GM19351 (cell line): ENCODE data around the gene KDM3B.
"Not testable (repeated sequence)": the region's sequence is repeated elsewhere in the genome, so short reads cannot be mapped to it uniquely, and the experiment has no call there.

Experiments used
- ATAC-seq: cut with Tn5 transposase; IDR thresholded peaks from one replicate; pipeline ENCODE4 v1.9.1; 2021; ENCODE audit warnings: mild to moderate bottlenecking, moderate library complexity; ENCODE audit not compliant: unreplicated experiment

KDM3B gene

GRCh38 chr5:138352071-138352721 is at the start of gene KDM3B:
Gene KDM3B (plus strand): TSS chr5:138352685. CDS start chr5:138352796, 111 bp downstream.
- ATAC-seq: peak; percentile 58

DNA sequence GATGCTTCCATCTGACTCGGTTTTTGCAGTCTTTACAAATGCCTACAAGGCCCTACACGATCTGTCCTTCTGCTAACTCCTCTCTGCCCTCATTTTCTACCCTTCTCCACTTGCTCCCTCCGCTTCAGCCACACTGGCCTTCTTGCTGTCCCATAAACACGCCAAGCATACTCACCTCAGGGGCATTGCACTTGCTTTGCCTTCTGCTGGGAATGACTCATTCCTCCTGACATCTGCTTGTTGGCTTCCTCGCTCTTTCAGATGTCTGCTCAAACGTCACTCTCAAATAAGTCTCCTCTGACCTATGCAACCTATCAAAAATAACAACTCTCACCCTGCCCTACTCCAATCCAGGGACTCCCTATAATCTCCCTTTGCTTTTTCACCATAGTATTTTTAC is 49.1 kb upstream of the KDM3B start:
- ATAC-seq: no peak

DNA sequence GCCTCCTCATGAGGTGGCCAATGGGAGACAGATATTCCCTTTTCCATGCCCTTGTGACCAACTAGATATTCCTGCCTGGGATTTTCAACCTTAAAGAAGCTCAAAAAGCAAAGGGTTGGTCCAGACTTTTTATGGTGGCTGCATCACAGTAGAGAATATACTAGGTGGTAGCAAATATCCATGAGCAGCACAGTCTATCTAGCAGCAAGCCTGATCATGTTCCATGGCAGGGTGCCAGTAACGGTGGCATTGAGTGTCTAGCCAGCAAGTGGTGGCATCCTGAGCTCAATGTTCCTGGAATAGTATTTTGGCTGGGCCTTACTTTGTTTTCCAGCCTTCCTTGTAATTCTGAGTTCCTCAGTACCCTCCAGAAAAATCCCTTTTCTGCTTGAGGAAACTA is 46.7 kb upstream of the KDM3B start:
- ATAC-seq: no peak

DNA sequence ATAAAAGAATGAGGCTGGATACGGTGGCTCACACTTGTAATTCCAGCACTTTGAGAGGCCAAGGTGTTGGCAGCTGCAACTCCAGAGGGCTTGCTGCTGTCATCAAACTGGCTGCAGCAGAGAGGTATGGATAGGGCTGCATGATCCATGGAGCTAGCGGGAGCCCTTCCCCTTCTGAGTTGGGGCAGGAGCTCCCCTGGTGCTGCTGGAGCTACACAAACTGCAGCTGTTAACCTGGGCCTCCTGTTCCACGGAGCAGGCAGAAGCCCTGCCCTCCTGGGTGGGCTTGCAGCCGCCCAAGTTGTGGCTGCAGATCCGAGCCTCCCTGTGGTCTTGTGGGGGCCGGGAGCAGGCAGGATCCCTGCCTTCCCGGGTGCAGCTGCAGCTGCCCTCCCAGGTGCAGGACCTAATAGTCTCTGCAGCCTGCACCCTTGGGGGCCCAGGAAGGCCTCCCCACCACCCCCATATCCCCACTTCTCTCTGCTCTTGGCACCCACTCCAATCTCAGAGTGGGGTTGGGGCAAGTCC is 36.7 kb upstream of the KDM3B start:
- ATAC-seq: no peak

GRCh38 chr5:138316355-138316754 is 36.1 kb upstream of the KDM3B start:
- no peak for ATAC-seq

DNA sequence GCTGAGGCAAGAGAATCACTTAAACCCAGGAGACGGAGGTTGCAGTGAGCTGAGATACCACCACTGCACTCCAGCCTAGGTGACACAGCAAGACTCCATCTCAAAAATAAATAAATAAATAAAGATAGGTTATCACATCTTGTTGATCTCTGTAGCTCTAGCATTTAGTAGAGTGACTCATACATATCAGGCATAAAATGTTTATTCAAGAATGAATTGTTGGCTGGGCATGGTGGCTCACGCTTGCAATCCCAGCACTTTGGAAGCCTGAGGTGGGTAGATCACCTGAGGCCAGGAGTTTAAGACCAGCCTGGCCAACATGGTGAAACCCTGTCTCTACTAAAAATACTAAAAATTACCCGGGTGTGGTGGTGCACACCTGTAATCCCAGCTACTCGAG is 34.3 kb upstream of the KDM3B start:
- not testable (repeated sequence) for ATAC-seq

- ATAC-seq: peak; percentile 1
These were observed 21.6 kb upstream of the KDM3B start for GRCh38 chr5:138330813-138331448.

DNA sequence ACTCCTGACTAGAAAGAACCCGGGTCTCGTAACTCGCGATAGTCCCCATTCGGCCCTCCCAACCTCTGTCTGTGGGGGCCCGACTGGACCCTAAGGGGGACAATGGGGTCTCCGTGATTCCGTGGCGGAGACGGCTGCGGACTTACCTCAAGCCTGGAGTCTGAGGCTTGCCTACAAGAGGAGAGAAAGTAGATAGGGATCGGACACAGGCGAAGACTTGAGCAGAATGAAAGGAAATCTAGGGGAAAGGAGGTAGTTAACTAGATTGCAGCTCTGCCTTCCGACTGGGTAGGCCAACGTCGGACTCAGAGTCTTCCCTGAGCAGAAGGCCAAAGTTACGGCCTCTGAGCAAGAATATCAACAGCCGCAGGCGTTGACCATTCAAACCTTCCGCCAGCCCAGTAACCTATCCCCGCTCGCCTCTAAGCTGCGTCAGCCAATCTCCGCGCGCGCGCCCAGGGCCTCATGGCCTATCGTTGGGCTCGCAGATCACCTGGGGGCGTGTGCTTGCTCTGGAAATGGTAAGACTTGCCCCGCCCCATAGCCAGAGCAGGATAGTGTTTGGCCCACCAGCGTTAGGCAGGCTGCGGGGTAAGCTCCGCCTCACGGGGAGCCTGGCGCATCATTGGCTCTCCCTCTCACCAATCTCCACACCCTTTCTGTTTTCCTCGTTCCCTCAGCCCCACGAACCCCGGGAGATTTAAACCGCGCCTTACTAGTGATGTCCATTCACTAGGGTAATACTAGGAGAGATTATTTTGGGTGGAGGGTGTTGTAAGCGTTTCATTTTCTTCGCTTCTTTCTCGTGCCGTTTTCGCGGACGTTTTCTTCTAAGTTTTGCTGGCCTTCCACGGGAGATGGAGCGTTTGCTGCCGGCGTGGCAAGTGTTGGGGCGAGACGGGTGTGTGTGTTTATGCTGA is 20.8 kb upstream of the KDM3B start, which contains the start of gene CDC25C:
Gene CDC25C (minus strand): TSS at position 356 of the 920 bp plus-strand sequence. CDS start 624 bp downstream, outside the sequence.
- peak; percentile 99 for ATAC-seq

GRCh38 chr5:138334867-138335447 is 17.5 kb upstream of the KDM3B start:
- ATAC-seq: no peak

DNA sequence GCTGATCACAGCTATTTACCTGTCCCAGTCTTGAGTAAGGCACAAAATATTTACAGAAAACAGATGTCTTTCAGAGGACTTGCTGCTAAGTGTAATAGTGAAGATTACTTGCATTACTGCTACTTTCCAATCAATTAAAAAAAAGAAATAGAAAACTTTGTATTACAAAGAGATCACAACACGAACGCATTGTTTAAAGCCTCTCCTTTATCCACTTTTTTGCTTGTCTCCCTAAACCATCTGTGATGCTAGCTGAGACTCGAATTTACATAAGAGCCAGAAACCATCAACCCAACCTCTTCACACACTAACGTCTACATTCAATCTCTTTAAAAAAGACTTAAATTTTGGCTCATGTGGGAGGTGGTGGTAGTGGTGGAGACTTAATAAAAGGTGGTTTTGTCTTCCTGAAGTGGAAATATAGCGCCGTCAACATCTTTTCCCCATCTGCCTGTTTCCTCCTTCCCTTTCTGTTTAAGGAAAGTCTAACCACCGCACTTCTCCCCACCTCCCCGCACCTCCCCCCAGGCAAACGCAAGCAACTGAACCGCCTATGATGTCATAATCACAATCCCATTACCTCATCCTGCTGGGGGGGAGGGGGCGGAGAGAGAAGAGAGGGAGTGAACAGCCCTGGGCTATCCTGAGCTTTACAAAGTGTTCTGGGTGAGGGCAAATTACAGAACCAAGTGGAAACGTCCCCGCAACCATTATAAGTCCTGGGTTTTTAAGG is 15.4 kb upstream of the KDM3B start:
- ATAC-seq: peak; percentile 18

DNA sequence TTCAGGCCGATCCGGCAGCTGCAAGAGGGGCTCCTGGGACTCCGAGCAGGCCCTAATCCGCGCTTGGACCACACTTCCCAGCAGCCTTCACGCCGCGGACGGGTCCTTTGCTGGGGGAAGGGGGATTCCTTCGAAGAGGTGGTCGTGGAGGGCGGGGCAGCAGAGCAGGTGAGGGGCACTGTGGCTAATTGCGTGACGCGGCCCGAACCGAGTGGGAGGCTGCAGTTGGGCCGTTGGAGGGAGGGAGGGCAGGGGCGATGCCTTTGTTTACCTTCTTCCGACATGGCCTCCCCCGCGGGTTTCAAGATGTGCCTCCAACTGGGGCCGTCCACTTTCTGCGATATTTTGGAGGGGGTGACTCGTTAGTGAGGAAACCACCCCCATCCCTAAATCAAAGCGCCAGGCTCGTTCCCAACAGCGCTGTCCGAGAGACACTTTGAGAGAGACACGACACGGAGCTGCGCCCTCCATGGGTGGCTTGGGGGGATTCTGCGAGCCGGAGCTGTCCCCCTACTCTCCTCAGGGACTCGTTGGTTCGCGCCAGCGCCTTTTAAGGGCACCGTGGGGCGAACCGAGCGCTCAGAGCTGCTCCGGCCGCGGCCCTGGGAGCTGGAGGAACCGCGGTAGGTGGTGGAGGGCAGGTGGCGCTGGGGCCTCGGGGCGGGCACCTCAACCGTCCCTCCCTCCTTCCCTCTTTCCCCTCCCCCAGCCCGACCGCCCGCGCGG is 14.6 kb upstream of the KDM3B start, which contains the start of gene FAM53C:
Gene FAM53C (plus strand): TSS at position 582 of the 726 bp plus-strand sequence. CDS start 3,070 bp downstream, outside the sequence.
- ATAC-seq: peak; percentile 80

DNA sequence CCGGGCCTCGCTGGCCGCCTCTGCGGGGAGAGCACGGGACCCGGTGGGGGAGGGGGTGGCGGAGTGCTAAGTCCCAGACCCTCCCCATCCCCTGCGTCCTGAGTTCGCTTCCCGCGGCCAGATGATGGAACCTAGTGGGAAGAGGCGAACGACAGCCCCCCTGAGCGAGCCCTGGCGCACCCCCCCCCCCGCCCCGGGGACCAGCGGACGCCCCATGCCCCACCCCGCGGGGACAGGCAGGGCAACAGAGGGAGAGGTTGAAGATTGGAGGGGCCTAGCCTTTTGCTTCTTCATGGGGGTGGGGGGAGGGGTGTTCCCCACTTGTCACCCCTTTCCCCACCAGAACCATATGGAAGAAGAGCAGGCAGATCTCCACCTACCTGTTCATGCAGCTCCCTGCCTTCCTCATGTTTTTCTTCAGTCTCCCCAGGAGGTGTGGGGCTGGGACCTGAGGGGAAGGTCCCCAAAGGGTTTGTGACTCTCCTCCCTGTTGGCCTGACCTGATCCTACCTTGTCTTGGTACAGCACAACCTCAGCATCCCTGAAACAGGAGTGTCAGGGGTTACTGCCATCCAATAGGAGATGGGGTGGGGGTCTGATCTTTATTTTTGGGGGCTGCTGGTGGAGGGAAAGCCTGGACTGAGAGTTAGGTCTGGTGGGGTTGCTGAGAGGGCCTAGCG is 13.9 kb upstream of the KDM3B start:
- ATAC-seq: no peak

GRCh38 chr5:138339091-138339456 is 13.4 kb upstream of the KDM3B start:
- no peak for ATAC-seq

GRCh38 chr5:138339464-138339863 is 13.0 kb upstream of the KDM3B start:
- no peak for ATAC-seq

- no peak for ATAC-seq
These were observed 12.5 kb upstream of the KDM3B start for GRCh38 chr5:138340008-138340407.

DNA sequence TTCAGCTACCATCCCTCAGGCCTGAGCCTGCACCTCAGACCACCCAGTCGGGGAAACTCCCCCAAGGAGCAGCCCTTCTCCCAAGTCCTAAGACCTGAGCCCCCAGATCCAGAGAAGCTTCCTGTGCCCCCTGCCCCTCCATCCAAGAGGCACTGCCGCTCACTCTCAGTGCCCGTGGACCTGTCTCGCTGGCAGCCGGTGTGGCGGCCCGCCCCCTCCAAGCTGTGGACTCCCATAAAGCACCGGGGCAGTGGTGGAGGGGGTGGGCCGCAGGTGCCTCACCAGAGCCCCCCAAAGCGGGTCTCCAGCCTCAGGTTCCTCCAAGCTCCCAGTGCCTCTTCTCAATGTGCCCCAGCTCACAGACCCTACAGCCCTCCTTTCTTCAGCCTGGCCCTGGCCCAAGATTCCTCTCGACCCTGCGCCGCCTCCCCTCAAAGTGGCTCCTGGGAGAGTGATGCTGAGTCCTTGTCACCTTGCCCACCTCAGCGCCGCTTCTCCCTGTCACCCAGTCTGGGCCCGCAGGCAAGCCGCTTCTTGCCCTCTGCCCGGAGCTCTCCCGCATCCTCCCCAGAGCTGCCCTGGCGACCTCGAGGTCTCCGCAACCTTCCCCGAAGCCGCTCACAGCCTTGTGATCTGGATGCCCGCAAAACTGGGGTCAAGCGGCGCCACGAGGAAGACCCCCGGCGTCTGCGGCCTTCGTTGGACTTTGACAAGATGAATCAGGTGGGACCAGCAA is 7.4 kb upstream of the KDM3B start:
- ATAC-seq: no peak

DNA sequence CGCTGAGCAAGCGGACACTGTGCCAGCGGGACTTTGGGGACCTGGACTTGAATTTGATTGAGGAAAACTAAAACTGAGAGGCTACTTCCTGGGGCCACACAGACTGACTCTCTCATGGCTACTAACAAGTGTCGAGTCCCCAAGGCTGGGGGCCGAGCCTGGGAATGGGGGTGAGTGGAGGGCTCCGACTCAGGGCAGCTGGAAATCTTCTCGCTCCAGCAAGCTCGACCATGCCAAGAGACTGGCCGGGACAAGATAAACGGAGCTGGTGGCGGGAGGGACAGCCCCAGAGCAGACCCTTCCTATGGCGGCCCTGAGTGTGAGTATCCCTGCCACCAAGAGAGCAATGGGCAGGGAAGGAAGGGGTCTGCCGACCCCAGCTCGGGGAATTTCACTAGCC is 5.6 kb upstream of the KDM3B start:
- no peak for ATAC-seq

DNA sequence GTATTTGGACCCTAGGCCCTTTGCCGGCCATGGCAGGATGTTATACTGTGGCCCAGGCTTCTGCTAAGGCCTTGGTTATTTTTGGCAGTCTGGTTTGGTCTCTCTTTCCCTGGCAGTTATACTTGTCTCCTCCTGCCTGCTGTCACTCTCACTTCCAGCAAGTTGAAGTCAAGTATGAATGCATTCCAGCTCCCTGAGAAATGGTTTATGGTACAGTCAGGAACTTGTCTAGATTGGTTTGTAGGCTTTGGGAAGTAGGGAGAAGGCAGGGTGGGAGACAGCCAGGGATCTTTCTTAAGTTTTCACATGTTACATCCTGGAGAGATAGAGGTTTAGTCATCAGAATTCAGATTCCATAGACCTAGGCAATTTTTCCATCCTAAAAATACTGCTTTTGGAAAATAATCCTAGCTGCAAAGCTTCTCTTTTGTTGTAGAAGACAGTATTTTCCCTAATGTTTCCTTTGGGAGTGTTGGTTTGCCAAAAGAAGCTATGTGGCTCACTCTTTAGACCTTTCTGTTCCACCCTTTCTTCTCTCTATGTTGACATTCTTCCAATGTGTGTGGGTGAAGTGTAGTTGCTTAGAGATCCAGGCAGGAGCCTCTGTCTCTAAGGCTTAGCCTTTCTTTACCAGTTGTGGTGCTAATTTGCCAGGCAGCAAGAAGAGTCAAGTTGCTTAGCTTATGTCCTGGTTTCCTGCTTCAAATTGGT is 2.5 kb upstream of the KDM3B start:
- ATAC-seq: no peak
